GM18951 (cell line): Measurements from ENCODE around the gene ARID1A.
A peak's percentile ranks its signal among the peaks of the same experiment; 100 is the strongest.
"Not testable (repeated sequence)": the region's sequence is repeated elsewhere in the genome, so short reads cannot be mapped to it uniquely, and the experiment has no call there.

ENCODE experiments used
- POLR2A ChIP-seq: IDR thresholded peaks from 4 replicates; pipeline ENCODE4 v1.6.1; 2011; ENCODE audit warnings: mild to moderate bottlenecking; ENCODE audit not compliant: insufficient read length, insufficient read depth; ENCODE audit errors: extremely low read depth
- in situ Hi-C: fragments of 300-500 bp; cut with MboI; formaldehyde crosslinking; loops from one replicate; pipeline ENCODE4 v1.12.0; 2022; ENCODE audit warnings: low sequenced_read_pairs, mixed read lengths, inconsistent platforms; ENCODE audit not compliant: unreplicated experiment

ARID1A gene

GRCh38 chr1:26693599-26694572 lies 1.9 kb upstream of the ARID1A start:
- in situ Hi-C loops, result no loop called here
- no peak for TF ChIP-seq POLR2A

- TF ChIP-seq POLR2A, result no peak
- in situ Hi-C loops, result no loop called here
Measured at GRCh38 chr1:26694638-26695355, 1.0 kb upstream of the ARID1A start.

GRCh38 chr1:26696119-26696653 lies 371 bp downstream of the ARID1A start:
- in situ Hi-C loops, result no loop called here

GRCh38 chr1:26696654-26697430 lies 1.0 kb downstream of the ARID1A start:
- in situ Hi-C loops, result no loop called here
- peak; percentile 12 for TF ChIP-seq POLR2A

More at GRCh38 chr1:26696119-26696653, 371 bp downstream of the ARID1A start:
- peak; percentile 10 for TF ChIP-seq POLR2A

GRCh38 chr1:26697431-26697977 lies 1.7 kb downstream of the ARID1A start:
- TF ChIP-seq POLR2A, result no peak
- in situ Hi-C loops, result no loop called here

GRCh38 chr1:26697978-26698849 lies 2.4 kb downstream of the ARID1A start:
- TF ChIP-seq POLR2A, result peak; percentile 47
- in situ Hi-C loops, result no loop called here

GRCh38 chr1:26700711-26701110 lies 4.9 kb downstream of the ARID1A start:
- in situ Hi-C loops, result no loop called here
- TF ChIP-seq POLR2A, result no peak

GRCh38 chr1:26701266-26701994 lies 5.6 kb downstream of the ARID1A start:
- in situ Hi-C loops, result no loop called here
- no peak for TF ChIP-seq POLR2A

GRCh38 chr1:26701995-26702679 lies 6.3 kb downstream of the ARID1A start:
- in situ Hi-C loops, result no loop called here
- no peak for TF ChIP-seq POLR2A

GRCh38 chr1:26702680-26703038 lies 6.8 kb downstream of the ARID1A start:
- TF ChIP-seq POLR2A, result no peak
- in situ Hi-C loops, result no loop called here

GRCh38 chr1:26703478-26703877 lies 7.7 kb downstream of the ARID1A start:
- TF ChIP-seq POLR2A, result no peak
- in situ Hi-C loops, result no loop called here

- TF ChIP-seq POLR2A, result no peak
- in situ Hi-C loops, result no loop called here
Measured at GRCh38 chr1:26704629-26705028, 8.8 kb downstream of the ARID1A start.

- in situ Hi-C loops, result not testable (repeated sequence)
Measured at GRCh38 chr1:26705227-26705626, 9.4 kb downstream of the ARID1A start.
